Gastroesophageal sphincter (tissue), 3 donors: ENCODE results near the gene PCED1B.

Source experiments
- POLR2A ChIP-seq, 2 donors: fragments of 450-650 bp; IDR thresholded peaks; one replicate each; pipeline ENCODE4 v1.6.1; 2017; ENCODE audit warnings: antibody characterized with exemption in 2 of 2, mild to moderate bottlenecking in 2 of 2, moderate library complexity in 1 of 2
- POLR2AphosphoS5 ChIP-seq: sonication (generic); formaldehyde crosslinking; IDR thresholded peaks from one replicate; pipeline ENCODE4 v1.6.1; 2017; ENCODE audit warnings: antibody characterized with exemption
- TF ChIP-seq, protein P1 (sequence below), 4 experiments: fragments of 200-600 bp in 2 of 4; fragments of 450-650 bp in 2 of 4; sonication (generic) in 1 of 4; IDR thresholded peaks; one replicate each; pipeline ENCODE4 v1.5.1; 2017 to 2019; ENCODE audit warnings: antibody characterized with exemption in 4 of 4, mild to moderate bottlenecking in 2 of 4, moderate library complexity in 2 of 4

DNA sequence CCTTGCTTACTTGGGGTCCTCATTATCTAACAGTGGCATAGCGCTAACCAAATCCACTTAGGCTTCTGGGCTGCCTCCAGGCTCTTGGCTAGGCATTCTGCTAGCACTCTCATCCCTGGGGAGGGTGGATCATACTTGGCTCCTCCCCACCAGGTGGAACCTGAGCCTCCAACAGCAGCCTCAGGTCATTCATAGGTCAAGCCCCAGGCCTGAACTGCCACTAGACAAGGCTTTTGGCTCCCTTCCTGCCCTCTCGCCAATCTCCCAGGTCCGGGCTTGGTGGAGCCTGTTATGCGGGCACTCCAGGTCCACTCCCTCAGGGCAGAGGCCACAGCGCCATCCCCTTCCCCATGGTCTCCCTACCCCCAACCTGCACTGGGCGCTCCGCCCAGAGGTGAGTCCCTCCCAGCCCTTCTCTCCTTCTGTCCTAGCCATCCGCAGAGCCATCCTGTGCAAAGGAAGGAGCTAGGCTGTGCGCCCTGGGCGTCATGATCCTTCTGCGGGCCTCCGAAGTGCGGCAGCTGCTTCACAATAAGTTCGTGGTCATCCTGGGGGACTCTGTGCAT lies 155.2 kb downstream of the PCED1B start:
- no peak for TF ChIP-seq POLR2A (IDR thresholded peaks at IDR 0.05)
- TF ChIP-seq, protein P1, sequence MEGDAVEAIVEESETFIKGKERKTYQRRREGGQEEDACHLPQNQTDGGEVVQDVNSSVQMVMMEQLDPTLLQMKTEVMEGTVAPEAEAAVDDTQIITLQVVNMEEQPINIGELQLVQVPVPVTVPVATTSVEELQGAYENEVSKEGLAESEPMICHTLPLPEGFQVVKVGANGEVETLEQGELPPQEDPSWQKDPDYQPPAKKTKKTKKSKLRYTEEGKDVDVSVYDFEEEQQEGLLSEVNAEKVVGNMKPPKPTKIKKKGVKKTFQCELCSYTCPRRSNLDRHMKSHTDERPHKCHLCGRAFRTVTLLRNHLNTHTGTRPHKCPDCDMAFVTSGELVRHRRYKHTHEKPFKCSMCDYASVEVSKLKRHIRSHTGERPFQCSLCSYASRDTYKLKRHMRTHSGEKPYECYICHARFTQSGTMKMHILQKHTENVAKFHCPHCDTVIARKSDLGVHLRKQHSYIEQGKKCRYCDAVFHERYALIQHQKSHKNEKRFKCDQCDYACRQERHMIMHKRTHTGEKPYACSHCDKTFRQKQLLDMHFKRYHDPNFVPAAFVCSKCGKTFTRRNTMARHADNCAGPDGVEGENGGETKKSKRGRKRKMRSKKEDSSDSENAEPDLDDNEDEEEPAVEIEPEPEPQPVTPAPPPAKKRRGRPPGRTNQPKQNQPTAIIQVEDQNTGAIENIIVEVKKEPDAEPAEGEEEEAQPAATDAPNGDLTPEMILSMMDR (IDR thresholded peaks at IDR 0.05), result no peak
- no peak for TF ChIP-seq POLR2AphosphoS5
